Stimulated activated CD4-positive, alpha-beta T cell treated with anti-CD3 and anti-CD28 coated beads, Interleukin-1b, Interleukin-23, amount 100 ng/mL, for 24 hours (primary cell): Measurements from ENCODE around the gene SCYL3.
"Not testable (repeated sequence)": the region's sequence is repeated elsewhere in the genome, so short reads cannot be mapped to it uniquely, and the experiment has no call there.

Experiments used
- DNase-seq, 4 experiments: peaks; one replicate each; pipeline ENCODE4 v3.0.0-alpha.2; 2020; ENCODE audit warnings: low read depth in 4 of 4, low spot score in 1 of 4

Gene SCYL3

DNA sequence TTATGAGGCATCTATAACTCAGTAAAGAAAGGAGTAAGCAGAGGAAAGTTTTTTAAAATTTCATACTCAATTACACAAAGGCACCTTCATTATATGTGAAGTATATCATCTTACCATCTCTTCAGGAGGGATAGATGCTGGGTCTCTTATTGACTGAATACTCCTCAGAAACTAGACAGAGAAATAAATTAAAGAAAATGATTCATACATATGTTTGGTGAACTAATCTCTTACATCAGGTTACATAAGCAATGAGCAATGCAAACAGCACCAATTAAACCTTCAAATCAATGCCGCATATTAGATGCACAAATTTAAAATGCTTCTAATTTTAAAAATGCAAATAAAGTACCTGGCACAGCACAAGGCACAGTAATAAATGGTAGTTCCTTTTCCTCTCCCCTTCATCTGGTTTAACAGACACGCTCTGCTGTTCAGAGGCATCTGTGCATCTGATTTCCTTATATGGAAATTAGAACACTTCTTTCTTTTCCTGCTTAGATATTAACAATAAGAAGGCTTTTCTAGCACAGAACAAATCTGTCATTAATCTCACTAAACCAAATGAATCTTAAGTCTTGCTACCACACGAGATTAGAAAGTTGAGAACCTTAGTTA lies 20.0 kb downstream of the SCYL3 start:
- no peak for DNase-seq

DNA sequence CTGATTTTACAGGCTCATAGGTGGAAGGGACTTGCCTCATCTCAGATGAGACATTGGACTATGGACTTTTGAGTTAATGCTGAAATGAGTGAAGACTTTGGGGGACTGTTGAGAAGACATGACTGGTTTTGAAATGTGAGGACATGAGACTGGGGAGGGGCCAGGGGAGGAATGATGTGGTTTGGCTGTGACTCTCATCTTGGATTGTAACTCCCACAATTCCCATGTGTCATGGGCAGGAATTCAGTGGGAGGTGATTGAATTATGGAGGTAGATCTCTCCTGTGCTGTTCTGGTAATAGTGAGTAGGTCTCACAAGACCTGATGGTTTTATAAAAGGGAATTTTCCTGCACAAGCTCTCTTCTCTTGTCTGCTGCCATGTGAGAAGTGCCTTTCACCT lies 20.8 kb downstream of the SCYL3 start:
- no peak for DNase-seq

DNA sequence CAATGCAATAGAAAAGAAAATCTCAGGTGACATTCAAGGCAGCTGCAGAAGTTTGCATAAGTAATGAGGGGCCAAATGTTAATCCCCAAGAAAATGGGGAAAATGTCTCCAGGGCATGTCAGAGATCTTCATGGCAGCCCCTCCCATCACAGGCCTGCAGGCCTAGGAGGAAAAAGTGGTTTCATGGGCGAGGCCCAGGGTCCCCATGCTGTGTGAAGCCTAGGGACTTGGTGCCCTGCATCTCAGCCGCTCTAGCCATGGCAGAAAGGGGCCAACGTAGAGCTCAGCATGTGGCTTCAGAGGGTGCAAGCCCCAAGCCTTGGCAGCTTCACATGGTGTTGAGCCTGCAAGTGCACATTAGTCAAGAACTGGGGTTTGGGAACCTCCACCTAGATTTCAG lies 21.7 kb downstream of the SCYL3 start:
- DNase-seq, result not testable (repeated sequence)

DNA sequence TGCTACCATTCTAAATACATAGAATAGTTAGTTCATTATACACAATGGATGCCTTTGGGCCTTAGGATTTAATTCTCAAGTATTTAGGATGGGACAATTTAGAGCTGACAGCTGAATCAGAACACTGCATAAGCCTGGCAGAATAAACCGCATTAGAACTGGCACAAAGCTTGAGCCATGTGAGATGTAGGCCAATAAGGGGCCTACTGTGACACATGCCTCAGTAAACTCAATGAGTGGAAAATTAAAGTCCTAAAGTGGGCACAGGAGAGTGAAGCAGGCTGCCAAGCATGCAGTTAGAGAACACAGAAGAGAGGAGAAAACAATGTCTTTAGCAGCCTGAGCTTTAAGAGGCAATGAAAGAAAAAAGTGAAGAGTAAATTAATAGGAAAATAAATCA lies 24.3 kb downstream of the SCYL3 start:
- DNase-seq, result no peak

DNA sequence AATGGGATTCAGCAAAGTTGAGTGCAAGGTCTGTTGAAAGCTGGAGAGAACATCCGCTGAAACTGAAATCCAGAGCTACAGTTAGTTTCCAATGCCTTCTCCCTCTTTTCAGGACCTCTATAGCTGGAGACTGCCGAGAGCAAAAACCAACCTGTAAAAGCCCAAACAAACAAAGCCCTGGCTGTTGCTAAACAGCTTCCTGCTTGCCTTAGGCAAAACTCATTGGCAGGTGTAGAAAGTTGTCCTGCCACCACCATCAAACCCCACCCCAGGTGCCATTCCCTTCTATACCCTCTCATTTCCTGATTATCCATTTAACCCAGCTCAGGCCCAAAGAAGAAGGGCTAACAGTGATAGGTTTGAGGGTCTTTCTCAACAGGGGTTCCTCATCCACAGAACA lies 24.7 kb downstream of the SCYL3 start:
- no peak for DNase-seq

DNA sequence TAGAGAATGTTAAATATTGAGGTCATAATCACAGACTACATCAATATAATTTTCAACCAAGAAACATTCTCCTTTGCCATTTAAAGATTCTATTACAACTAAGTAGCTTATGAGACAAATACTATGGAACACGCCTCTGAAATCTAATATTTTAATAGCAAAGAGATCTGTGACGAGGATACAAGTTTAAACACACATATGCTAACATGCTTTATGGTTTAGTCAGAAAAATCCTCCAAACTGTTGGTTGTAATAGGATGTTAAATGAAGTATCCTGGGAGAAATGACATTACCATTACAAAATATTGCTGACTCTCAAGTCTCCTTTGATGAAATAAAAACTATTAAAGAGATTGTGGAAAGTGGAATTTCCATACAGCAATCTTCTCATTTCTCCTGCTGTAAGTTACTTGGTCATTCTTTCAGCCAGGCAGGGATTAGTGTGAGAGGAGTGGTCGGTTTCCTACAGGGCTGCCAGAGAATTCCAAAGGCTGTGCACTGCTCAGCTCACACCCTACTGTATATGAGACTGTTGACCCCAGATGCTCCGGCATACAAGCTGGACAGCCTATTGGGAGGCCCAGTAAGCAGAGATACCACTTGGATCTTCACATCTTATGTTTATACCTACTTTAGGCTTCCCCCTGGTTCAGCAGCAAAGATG lies 26.6 kb downstream of the SCYL3 start:
- no peak for DNase-seq

DNA sequence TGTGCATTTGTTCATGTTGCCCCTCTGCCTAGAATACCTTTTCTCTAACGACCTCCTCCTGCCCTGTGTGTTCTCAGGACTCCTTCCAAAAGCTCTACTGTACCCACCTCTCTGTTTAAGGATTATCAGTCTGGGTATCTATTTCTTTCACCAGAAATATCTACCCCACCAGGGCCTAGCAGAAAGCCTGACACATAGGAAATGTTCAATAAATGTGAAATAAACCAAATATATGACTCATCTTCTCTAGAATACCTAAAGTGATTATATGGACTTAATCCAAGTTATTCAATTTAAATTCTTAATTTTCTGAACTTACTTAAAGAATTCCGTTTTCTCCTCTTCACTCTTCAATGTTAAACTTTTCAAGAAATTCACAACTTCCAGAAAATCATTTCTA lies 27.1 kb downstream of the SCYL3 start:
- DNase-seq, result no peak

DNA sequence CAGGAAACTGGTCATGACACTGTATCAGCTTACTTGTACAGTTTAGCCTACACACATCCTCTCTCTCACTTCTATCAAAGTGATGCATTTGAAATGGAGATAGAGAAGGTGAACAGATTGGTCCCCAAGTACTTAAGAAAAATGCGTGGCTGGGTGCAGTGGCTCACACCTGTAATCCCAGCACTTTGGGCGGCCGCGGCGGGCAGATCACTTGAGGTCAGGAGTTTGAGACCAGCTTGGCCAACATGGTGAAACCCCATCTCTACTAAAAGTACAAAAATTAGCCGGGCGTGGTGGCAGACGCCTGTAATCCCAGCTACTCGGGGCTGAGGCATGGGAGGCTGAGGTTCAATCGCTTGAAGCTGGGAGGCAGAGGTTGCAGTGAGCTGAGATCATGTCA lies 29.2 kb downstream of the SCYL3 start:
- not testable (repeated sequence) for DNase-seq

DNA sequence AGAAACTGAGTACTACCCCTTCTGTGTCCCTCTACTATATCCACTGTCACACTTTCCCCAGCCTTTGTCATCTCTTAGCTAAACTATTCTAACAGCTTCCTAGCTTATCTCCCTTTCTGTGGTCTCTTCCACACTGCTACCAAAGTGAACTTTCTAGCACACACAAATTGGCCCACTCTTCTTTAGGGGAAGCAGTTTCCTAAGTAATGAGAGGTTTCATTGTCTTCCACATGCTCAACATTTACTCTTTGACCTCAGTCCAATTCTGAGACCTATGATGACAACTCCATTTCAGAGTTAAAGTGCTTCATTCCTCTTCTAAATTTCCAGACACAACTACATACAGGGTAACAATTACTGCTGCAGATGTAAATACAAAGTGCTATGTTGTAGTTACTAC lies 32.9 kb downstream of the SCYL3 start:
- no peak for DNase-seq

DNA sequence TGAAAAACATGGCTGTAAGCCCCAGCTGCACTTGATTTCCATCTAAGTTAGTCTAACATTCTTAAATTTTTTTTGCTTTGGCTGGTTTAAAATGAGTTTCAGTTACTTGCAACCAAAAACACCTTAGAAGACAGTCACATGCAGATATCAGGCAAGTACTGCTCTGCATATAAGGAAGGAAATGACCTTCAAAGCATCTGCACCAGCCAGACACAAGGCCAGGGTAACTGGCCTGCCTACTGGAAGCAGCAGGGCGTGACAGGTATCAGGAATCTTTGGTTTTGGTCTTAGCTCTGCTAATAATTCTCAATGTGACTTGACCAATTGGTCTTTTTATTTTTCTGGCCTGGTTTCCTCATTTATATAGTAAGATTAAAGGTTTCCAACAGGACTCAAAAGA lies 33.5 kb downstream of the SCYL3 start:
- no peak for DNase-seq

DNA sequence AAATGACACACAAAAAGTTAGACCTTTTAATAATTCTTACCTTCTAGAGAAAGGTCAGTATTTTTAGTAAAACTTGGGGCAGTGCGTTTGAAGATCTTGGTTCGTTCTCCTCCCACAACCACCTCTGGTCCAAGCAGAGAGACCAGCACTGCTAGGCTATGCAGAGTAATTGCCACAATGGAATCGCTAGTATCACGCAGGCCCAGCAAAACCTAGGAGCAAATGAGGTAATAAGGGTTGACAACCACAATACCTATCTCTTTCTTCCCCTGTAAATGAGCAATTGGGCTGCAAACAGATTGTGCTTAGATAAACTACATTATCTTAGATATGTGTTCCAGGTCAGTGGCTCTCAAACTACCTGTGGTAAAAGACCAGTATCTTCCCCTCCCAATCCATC lies 34.7 kb downstream of the SCYL3 start:
- DNase-seq, result no peak

DNA sequence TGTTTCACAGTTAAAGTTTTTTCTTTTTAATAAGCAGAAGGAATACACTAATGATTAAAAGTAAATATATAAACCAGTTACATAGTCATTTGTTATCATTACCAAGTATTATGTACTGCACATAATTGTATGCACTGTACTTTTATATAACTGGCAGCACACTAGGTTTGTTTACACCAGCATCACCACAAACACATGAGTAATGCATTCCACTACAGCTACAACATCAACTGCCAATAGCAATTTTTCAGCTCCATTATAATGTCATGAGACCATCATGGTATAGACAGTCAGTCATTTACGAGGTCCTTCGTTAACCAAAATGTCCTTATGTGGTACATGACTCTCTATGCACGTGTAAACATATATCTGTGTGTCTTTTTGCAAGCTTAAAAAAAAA lies 35.2 kb downstream of the SCYL3 start:
- no peak for DNase-seq

DNA sequence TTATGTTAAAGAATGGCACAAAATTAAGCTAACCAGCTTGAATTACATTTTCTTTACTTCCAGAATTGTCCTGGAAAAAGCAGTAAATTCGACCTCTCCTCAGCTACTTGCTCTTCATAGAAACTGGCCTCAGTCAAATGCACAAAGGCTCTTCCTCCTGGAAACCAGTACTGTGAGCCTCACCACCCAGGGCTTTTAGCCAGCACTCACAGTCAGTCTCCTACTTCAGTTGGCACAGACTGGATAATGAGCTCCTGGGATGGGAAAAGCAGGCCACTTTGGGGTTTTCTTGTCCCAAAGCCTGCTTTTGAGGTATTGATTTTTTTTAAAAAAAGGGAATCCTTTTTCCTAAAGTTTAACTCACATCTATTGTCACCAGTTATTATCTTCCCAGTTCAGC lies 40.4 kb downstream of the SCYL3 start:
- DNase-seq, result no peak

DNA sequence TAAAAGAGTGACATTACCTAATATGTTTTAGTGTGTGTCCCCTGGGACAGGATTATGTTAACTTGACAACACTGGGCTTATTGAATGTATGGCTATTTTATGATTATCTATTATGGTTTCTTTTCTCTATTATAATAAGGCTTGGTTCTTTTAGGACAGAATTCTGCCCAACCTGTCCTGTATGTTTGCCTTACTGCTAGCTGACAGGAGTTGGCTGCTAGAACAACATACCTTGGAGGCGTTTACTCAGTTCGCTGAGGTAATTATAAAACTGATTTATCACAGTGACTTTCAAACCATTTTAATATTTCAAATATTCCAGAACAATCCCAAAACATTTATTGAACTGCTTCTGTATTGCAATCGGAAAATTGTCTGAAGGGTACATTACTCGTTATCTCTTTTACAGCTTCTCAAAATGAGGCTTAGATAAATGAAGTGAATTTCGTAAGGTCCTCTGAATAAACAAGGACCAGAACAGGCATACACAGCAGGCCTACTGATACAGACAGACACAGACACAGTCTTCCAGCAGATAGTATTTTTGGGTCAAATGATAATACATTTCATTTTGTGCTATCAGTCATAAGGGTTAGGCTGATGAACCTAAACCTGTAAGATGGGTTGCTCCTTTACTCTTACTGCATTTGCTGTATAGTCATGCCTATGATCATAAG lies 44.2 kb downstream of the SCYL3 start:
- DNase-seq, result no peak

DNA sequence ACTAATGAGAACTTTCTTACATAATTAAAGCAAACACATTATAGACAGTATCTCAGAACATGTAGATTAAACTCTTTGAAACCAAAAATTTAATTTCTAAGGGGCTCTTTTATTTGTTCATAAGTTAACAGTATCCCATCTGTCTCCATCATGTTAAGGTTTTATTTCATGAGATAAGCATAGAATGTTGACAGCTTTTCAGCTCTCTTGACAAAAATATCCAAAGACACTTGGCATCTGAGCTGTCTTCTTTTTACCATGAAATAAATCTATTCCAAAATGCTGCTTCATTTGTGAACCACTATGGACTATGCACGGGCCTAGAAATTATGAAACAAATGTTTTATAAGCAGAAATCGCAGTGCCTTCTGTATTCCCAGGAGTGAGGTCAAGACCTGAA lies 45.2 kb downstream of the SCYL3 start:
- no peak for DNase-seq

DNA sequence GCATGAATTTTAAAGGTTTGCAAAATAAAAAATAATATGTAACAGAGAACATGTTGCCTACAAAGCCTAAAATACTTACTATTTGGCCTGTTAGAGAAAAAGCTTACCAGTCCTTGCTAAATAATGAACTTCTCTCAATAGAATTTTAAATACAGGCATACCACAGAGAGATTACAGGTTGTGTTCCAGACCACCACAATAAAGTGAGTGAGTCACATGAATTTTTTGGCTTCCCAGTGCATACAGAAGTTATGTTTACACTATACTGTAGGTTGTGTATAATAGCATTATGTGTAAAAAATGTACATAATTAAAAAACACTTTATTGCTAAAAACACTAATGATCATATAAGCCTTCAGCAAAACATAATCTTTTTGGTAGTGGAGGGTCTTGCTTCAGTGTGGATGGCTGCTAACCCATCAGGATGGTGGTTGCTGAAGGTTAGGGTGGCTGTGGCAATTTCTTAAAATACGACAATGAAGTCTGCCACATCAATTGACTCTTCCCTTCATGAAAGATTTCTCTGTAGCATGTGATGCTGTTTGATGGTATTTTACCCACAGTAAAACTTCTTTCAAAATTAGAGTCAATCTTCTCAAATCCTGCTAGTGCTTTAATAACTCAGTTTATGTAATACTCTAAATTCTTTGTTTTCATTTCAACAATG lies 48.6 kb downstream of the SCYL3 start:
- no peak for DNase-seq

DNA sequence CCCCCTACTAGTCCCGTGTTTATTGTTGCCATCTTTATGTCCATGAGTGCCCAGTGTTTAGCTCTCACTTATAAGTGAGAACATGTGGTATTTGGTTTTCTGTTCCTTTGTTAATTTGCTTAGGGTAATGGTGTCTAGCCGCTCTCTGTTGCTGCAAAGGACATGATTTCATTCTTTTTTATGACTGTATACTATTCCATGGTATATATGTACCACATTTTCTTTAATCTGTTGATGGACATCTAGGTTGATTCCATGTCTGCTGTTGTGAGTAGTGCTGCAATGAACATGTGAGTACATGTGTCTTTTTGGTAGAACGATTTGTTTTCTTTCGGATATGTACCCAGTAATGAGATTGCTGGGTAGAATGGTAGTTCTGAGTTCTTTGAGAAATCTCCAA lies 54.8 kb downstream of the SCYL3 start:
- DNase-seq, result no peak

DNA sequence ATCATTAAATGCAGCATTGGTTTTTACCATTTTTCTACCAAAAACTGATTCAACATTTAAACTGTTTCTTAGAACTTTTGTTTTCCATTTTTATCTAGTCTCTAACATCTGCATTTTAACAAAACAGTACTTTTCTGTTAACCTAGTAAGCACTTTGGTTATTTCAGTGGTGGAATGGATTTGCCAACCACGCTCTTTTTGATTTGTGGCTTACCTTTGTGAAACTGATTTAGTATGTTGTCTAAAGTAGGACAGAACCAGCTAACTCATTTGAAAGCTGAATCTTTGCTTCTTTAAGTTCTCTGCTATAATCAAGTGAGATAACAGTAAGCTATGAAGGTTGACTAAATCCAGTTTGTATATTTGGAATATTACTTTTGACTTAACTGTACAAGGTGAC lies 57.5 kb downstream of the SCYL3 start:
- no peak for DNase-seq

DNA sequence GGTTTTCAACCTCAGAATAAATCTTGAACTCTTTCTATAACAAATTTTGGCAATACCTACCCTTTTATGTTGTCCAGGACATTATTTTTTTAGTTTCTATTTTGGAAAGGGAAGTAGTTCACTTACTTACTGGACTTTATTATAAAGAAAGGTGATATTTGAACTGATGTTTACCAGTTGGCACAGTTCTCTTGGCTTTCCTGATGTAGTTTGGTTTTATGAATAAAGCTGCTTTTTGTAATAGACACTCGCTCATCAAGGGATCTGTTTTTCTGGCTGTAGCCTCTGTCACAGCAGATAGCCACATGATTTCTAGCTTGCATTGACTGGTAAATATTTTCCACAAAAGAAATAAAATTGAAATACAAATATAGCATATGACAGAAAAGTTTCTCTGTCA lies 58.0 kb downstream of the SCYL3 start:
- DNase-seq, result no peak

DNA sequence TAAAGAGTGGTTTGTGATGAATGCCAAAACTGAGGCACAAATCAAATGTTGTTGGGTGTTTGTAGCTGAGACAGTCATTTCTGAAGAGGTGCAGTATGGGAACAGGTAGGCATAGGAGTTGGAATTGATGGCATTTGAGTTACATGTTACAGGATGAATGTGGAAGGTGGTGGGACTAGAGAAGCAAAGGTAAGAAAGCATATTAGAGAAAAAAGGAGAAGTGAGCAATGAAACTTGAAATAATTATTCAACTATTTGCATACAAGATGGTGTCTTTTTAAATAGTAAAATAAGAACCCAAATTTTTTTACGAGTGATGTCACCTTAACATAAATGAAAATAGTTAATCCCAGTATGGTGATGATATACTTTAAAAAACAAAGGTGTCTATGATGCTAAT lies 58.8 kb downstream of the SCYL3 start:
- no peak for DNase-seq

DNA sequence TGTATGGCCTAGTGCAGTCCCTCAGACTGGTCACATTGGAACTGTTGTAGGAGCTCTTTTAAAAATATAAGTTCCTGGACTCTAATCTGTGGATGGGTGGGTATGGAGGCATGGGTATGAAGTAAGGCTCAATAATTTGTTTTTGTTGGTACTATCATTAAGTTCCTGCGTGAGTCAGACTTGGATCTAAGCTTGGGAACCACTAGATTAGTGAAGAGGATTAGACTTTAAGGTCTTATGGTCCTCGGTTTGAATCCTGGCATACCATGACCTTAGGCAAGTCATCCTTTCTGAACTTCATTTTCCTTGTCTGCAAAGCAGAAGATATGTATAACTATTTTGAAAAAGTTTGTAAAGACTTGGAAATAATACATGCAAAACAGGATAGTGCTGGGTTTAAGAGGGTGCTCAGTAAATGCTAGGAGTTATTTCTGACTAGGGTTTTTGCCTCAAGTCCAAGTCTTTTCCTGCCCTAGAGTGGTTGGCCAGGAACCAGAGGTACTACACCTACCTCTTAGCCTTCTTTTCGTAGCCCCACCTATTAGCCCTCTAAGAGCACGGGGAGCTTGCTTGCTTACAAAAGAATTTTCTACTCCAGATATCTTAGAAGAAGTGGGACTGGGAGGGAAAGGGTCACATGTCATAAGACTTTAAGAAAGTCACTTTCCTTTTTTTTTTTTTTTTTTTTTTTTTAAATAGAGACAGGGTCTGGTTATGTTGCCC lies 60.4 kb downstream of the SCYL3 start:
- no peak for DNase-seq

DNA sequence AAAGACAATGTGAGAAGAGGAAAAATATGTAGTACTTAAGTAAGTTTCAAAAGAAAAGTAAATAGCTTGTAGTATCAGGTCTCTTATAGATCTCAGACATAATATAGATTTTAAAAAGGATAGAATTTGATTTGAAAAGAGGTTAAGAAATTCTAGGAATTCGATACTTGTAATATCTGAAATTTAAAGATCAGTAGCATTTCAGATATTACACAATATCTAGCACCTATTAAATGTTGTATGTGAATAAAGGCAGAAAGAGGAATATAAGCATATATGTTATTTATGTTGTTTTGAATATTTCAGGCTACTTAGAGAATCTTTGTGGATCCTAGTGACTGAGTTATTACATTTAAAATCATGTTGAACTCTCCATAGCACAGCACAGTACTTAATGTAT lies 64.0 kb downstream of the SCYL3 start:
- no peak for DNase-seq
